HG03378 (cell line): Measurements from ENCODE around the gene TEKT4.
"Not testable (repeated sequence)": the region's sequence is repeated elsewhere in the genome, so short reads cannot be mapped to it uniquely, and the experiment has no call there.

ENCODE experiments used
- ATAC-seq: cut with Tn5 transposase; IDR thresholded peaks from one replicate; pipeline ENCODE4 v1.9.1; 2021; ENCODE audit warnings: mild to moderate bottlenecking, moderate library complexity; ENCODE audit not compliant: unreplicated experiment

TEKT4 gene

GRCh38 chr2:94875820-94876522 is 4.7 kb downstream of the TEKT4 start:
- no peak for ATAC-seq

GRCh38 chr2:94876523-94876863 is 5.3 kb downstream of the TEKT4 start:
- no peak for ATAC-seq

- ATAC-seq, result no peak
Observed at GRCh38 chr2:94877129-94877528, 5.9 kb downstream of the TEKT4 start.

- ATAC-seq, result not testable (repeated sequence)
Observed at GRCh38 chr2:94878575-94878974, 7.3 kb downstream of the TEKT4 start.

GRCh38 chr2:94879314-94879981 is 8.2 kb downstream of the TEKT4 start:
- no peak for ATAC-seq

GRCh38 chr2:94879982-94880377 is 8.8 kb downstream of the TEKT4 start:
- ATAC-seq, result no peak

- ATAC-seq, result no peak
Observed at GRCh38 chr2:94880507-94880906, 9.3 kb downstream of the TEKT4 start.

- no peak for ATAC-seq
Observed at GRCh38 chr2:94881070-94881469, 9.8 kb downstream of the TEKT4 start.

- ATAC-seq, result no peak
Observed at GRCh38 chr2:94890234-94890633, 19.0 kb downstream of the TEKT4 start.

- ATAC-seq, result not testable (repeated sequence)
Observed at GRCh38 chr2:94895273-94895672, 24.0 kb downstream of the TEKT4 start.

GRCh38 chr2:94906976-94907375 is 35.7 kb downstream of the TEKT4 start:
- ATAC-seq, result not testable (repeated sequence)

- ATAC-seq, result no peak
Observed at GRCh38 chr2:94923196-94923595, 52.0 kb downstream of the TEKT4 start.

- ATAC-seq, result not testable (repeated sequence)
Observed at GRCh38 chr2:94924999-94925398, 53.8 kb downstream of the TEKT4 start.
